Astrocyte (in vitro differentiated cells and primary cell): ENCODE results near the gene SLIT3.

Experiments
- EZH2 ChIP-seq: IDR thresholded peaks from 2 replicates; pipeline ENCODE4 v1.6.1; 2012; ENCODE audit warnings: mild to moderate bottlenecking, low read length, inconsistent platforms; ENCODE audit not compliant: insufficient read depth
- TF ChIP-seq, protein P1 (sequence below): IDR thresholded peaks from 2 replicates; pipeline ENCODE4 v1.5.1; 2011; ENCODE audit warnings: low read depth, mild to moderate bottlenecking, inconsistent platforms, low read length, moderate library complexity; ENCODE audit not compliant: insufficient read depth

DNA sequence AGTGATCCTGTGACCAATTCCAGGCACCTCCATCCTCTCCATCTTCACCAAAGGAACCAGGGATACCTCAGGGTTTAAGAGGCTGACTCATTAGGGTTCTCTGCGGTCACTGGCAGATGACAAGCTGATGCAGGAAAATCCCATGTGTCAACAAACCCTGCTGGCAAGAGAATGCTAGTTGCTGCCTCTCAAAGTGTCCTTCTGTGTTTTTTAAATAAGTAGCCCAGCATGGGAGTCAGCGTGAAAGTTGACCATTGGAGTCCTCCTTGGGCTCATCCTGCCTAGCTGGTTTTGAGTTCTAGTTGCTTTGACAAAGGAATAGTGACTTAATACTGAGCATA, 200.2 kb downstream of the SLIT3 start:
- TF ChIP-seq, protein P1, sequence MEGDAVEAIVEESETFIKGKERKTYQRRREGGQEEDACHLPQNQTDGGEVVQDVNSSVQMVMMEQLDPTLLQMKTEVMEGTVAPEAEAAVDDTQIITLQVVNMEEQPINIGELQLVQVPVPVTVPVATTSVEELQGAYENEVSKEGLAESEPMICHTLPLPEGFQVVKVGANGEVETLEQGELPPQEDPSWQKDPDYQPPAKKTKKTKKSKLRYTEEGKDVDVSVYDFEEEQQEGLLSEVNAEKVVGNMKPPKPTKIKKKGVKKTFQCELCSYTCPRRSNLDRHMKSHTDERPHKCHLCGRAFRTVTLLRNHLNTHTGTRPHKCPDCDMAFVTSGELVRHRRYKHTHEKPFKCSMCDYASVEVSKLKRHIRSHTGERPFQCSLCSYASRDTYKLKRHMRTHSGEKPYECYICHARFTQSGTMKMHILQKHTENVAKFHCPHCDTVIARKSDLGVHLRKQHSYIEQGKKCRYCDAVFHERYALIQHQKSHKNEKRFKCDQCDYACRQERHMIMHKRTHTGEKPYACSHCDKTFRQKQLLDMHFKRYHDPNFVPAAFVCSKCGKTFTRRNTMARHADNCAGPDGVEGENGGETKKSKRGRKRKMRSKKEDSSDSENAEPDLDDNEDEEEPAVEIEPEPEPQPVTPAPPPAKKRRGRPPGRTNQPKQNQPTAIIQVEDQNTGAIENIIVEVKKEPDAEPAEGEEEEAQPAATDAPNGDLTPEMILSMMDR, result no peak
- TF ChIP-seq EZH2, result no peak
